ENCODE results near the gene C2CD2.

- TF ChIP-seq CTCF (IDR thresholded peaks at IDR 0.05), result no peak
- no peak for TF ChIP-seq NRF1 (IDR thresholded peaks at IDR 0.05; ENCODE audit: low read depth, low read length)
- TF ChIP-seq CHD2 (IDR thresholded peaks at IDR 0.05; ENCODE audit: low read length, partially characterized antibody), result no peak
- no peak for TF ChIP-seq FOXJ3 (CRISPR knock-in tag; IDR thresholded peaks at IDR 0.05)
- TF ChIP-seq MXI1 (IDR thresholded peaks at IDR 0.05; ENCODE audit: low read depth, low read length), result no peak
- TF ChIP-seq POLR2AphosphoS5 (IDR thresholded peaks at IDR 0.05; ENCODE audit: low read depth, low read length), result no peak
- no peak for TF ChIP-seq MAX (IDR thresholded peaks at IDR 0.05; ENCODE audit: low read depth)
- TF ChIP-seq FOXM1 (IDR thresholded peaks at IDR 0.05; ENCODE audit: low read depth), result no peak
- TF ChIP-seq EP300 (IDR thresholded peaks at IDR 0.05; ENCODE audit: borderline replicate concordance in 1 of 2, low read depth in 1 of 2, low read length in 1 of 2), result no peak
- no peak for TF ChIP-seq RXRA (IDR thresholded peaks at IDR 0.05; ENCODE audit: borderline replicate concordance, low read depth)
Observed at GRCh38 chr21:41866274-41866809, 87.5 kb downstream of the C2CD2 start.
